NAMALWA (cell line): ENCODE results near the gene SUSD1.
A peak's percentile ranks its signal among the peaks of the same experiment; 100 is the strongest.
"Not testable (repeated sequence)": the region's sequence is repeated elsewhere in the genome, so short reads cannot be mapped to it uniquely, and the experiment has no call there.

ENCODE experiments used
- DNase-seq: peaks from one replicate; pipeline ENCODE4 v3.0.0-alpha.2; 2015; ENCODE audit warnings: low spot score

SUSD1 gene

DNA sequence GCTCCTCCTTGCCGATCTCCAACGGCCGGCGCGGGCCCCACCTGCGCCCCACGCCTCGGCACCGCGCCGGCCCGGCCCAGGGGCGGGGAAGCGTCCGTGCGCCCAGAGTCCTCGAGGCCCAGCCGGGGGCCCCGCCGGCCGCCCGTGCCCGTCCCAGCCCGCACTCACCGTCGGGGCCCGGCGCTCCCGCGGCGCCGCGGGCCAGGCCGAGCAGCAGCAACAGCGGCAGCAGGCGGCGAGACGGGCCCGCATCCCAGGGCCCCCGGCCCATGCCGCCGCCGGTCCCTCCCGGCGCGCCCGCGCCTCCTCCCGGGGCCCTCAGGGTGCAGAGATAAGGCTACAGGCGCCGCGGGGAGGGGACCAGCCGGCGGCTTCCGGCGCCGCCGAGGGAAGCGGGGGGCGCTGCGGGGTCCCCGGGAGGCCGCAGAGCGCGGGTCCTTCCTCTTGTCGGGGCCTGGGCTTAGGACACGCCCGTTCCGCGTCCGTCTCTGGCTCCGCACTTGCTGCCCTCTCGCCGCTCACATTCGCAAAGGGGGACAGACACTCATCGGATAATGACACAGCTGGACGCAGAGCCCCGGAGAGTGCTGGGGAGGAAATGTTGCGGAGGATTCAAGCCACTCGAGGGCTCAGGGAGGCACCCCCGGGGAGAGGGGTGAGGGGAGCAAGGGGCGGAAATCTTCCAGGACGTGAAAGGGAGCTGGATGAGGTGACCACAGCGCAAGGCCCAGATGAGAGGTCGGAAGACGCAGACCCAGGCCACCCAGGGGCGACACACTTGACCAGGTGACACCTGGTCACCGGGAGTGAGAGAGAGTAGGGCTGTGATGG is at the start of gene SUSD1:
Gene SUSD1 (minus strand): TSS at position 333 of the 831 bp plus-strand sequence. CDS start 62 bp downstream, at position 271.
- DNase-seq = peak; percentile 19

GRCh38 chr9:112224401-112225289 is 49.5 kb upstream of the SUSD1 start:
- DNase-seq = no peak

GRCh38 chr9:112218908-112219307 is 43.8 kb upstream of the SUSD1 start:
- peak; percentile 16 for DNase-seq

GRCh38 chr9:112212926-112213325 is 37.8 kb upstream of the SUSD1 start:
- DNase-seq = no peak

GRCh38 chr9:112207451-112207850 is 32.4 kb upstream of the SUSD1 start:
- no peak for DNase-seq

GRCh38 chr9:112203536-112203935 is 28.4 kb upstream of the SUSD1 start:
- no peak for DNase-seq

- no peak for DNase-seq
These were observed 25.6 kb upstream of the SUSD1 start for GRCh38 chr9:112200711-112201110.

DNA sequence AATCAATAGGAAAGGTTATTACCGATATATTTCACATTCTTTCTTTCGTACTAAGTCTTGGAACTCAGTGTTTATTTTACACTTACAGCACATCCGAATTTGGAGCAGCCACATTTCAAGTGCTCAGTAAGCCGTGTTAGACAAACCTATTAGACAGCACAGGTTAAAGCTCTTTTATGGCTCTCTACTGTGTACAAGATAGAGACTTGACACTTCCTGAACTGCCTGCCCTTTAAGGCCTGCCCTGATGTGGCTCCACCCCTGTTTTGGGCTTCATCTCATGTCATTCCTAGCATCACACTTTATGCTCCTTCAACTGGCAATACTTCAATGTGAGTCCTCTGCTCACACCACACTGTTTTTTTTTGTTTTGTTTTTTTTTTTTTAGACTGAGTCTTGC is 23.5 kb upstream of the SUSD1 start:
- DNase-seq = no peak

DNA sequence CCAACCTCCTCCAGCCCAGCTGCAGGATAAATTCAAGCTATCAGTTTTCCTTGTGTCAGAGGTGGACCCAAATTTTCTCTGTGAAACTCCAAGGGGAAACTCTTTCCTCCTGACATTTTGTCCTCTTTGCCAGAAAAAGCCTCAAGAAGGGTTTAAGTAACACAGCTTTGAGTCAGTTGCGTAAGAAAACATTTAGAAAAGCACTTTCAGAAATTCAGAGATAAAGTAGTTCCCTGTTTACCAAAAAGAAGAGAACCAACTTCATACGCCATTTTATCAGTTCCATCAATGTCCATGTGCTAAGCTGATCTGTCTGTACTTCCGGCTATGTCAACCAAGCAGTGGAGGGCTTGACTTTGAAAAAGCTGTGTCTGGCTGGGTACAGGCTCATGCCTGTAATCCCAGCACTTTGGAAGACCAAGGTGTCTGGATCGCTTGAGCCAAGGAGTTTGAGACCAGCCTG is 19.9 kb upstream of the SUSD1 start:
- no peak for DNase-seq

DNA sequence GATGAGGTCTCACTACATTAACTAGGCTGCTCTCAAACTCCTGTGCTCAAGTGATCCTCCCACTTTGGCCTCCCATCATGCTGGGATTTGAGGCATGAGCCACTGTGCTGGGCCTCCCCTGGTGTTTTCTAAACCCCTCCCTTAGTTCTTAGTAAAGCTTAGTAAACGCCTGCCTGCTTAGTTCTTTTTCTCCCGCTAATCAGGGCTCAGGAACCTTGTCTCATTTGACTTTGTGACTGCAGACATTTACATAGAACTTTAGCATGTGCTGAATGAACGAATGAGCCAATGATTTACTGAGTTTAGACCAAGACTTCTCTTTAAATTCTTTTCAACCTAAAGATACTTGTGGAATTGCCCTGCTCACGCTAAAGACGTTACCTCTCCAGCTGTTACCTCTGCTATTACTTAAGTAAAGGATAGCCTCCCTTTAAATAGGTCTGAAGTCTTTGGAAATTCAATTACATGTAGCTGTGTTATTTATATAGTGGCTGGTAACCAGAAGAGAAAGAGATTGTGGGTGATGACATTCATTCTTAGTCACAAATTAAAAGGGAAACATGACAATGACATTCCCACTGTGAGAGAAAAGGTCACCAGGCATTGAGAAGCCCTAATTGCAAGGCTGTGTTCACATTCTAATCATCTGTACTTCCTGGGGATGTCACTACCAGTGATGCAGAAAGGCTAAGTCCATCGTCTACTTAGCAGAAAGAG is 18.6 kb upstream of the SUSD1 start:
- no peak for DNase-seq

- not testable (repeated sequence) for DNase-seq
These were observed 15.2 kb upstream of the SUSD1 start for GRCh38 chr9:112190320-112190719.

DNA sequence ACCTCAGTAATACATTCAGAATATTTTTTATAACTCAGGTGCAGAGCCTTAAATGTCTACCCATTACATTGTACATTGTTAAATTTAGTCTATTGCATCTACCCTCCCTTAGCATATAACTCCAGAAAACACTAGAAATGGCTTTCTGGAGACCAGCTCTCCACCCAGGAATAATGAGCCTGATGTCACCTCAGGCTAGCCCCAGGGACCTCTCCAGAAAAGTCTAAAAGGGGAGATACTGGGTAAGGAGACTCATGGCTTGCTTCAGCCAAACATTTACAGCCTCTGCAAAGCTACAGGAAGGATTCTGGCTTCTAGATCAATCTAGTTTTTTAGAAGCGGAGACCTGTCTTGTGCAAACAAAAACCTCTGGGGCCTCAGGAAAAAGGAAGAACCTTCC is 13.8 kb upstream of the SUSD1 start:
- DNase-seq = no peak

DNA sequence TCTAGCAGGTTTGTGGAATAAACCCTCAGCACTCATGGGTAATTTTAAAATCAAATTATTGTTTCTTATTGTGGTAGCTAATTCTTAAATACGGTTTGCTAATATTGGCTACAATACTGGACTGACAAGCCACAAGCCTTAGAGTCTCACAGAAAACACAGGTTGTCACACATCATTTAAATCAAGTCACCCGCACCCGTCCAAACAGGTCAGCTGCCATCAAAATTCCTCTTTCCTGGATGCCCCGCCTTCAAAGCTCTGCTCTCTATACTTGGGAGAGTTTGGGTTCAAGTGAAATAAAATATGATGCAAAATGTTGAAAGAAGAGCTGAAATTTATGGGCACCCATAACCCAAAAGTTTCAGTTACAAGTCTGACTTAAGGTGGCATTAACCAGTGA is 12.3 kb upstream of the SUSD1 start:
- DNase-seq = no peak

DNA sequence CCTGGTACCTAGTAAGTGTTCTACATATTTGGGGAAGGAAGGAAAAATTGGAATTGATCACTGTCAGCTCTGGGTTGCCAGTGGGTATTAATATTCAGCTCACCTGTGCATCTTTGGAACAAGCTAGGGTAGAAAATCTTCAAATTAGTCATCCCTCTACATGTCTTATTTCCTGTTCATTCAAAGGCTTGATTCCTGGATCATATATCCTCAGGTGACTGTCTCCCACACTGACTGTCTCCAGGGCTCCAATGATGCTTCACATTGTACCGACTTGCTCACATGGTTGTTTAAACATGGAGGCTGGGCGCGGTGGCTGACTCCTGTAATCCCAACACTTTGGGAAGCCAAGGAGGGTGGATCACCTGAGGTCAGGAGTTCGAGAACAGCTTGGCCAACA is 11.6 kb upstream of the SUSD1 start:
- no peak for DNase-seq

- no peak for DNase-seq
These were observed 9.8 kb upstream of the SUSD1 start for GRCh38 chr9:112184946-112185345.

DNA sequence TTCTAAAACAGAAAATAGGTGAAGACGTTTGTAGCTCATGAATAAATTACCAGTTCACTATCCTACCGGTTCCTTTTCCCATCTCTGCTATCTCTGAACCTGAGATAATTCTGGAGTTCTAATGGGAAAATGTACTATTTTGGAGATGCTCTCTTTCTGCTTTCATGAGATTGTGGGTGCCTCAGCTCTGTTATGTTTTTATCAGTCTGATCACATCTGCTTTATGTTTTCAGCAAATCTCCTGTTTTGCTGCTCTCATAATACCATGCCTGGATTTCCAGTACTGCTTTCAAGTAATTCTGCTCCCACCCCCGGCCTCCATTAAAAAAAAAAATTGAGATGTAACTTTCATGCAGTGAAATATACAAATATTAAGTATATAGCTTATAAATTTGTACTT is 9.1 kb upstream of the SUSD1 start:
- no peak for DNase-seq

DNA sequence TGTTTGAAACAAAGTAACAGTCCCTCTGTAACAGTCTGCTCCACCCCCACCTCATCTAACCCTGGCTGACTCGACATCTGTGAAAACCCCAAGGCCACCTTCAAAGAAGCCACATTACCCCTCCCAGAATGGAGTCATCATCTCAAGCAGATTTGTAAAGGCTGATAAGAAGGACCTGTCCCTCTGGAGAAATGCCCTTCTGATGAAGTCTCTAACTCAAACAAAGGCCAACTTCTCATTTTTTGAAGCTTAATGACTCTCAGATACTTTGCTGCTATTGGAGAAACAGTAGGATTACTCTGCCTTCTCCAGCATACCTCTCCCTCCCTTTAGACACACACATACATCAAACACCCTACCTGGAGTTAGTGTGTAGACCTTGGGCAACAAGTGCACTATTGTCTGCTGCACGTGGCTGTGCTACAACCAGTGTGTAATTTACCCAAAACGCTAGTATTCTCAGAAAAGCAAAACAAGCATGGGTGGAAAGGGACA is 5.3 kb upstream of the SUSD1 start:
- DNase-seq = no peak

GRCh38 chr9:112179816-112180215 is 4.7 kb upstream of the SUSD1 start:
- no peak for DNase-seq

DNA sequence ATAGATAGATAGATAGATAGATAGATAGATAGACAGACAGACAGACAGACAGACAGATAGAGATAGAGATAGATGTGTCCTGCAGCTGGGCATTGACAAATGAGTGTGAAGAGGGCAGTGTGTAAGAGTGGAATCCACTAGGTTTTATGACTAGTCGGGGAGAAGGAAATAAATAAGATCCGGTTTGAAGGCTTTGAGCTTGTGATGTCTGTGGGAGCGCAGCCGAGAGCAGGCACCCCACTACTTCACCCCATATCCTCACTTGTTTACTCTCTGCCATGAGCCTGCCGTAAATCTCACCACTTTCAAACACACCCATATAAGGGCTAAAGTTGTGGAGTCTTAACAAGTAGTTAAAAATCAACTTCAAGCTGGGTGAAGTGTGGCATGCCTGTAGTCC is 1.4 kb upstream of the SUSD1 start:
- no peak for DNase-seq

- no peak for DNase-seq
These were observed 759 bp upstream of the SUSD1 start for GRCh38 chr9:112175796-112176315.

DNA sequence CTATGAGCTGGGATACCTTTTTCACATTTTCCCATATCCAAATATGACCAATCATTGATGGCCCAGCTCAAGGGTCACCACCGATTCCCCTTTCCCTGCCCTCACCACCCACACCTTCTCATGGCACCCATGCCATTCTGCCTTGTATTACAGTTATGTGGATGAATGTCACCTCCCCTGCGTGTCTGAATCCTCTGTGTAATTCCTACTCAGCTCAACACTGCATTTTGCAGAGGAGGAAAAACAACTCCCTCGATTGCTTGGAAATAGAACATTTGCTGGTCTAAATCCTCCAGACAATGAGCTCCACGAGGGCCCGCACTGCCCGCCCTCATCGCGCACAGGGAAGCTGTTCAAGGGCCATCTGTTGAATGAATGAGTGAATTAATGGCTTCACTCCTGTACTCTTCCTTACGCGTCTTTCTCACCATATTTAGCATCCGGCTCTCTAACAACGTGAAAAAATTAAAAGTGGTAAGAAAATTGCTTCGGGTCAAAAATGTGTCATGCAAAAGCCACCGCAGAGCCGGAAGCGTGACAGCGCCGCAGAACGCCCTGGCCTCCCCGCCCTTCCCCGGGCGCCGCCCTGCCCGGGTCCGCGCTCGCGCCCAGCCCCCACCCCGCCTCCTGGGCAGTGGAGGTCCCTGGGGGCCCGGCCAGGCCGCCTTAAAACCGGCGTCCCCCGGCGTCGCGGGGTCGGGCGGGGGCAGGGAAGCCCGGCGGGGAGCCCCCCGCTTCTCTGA is 704 bp downstream of the SUSD1 start:
- peak; percentile 49 for DNase-seq
